ENCODE measurements around the gene SRF. TPM values are rescaled to one million over a fixed set of nuclear protein-coding genes. Genes with fewer than 3 reads are reported as not detected.
"Not testable (repeated sequence)": the region's sequence is repeated elsewhere in the genome, so short reads cannot be mapped to it uniquely, and the experiment has no call there.

The SRF gene
- total and polyA plus RNA-seq, 2 donors (not counting 1 experiment from before 2014, with no cell fraction given) = 21.7 to 22.7 TPM

GRCh38 chr6:43130429-43130828 is 40.6 kb upstream of the SRF start:
- no peaks in the 10 kb centered on the region for H3K9me3 Mint-ChIP-seq (ENCODE audit: insufficient read depth)
- Histone ChIP-seq H3K79me2 (ENCODE audit: control insufficient read depth, insufficient read depth, low read length) (no peaks in the 10 kb centered on the region), H3K9me3 (ENCODE audit: control extremely low read depth in 1 of 3, control insufficient read depth in 2 of 3, insufficient read depth in 1 of 3, low read length in 2 of 3) (no peaks in the 10 kb centered on the region), H2AFZ (ENCODE audit: insufficient read depth, low read depth, low read length, poor library complexity, severe bottlenecking) (no peak overlapping the region), H3K36me3 (replicated peaks in 1 of 2; ENCODE audit: control extremely low read depth in 1 of 2, control insufficient read depth in 1 of 2, extremely low read depth in 1 of 2, insufficient read depth in 2 of 2, low read length in 1 of 2) (no peaks in the 10 kb centered on the region), H3K4me2 (replicated peaks; ENCODE audit: low read depth, low read length, poor library complexity, severe bottlenecking) (no peak overlapping the region), H3K27me3 (replicated peaks in 1 of 4; ENCODE audit: control extremely low read depth in 1 of 4, control insufficient read depth in 3 of 4, insufficient read depth in 4 of 4, low read length in 3 of 4) (no peaks in the 10 kb centered on the region), H3K4me3 (ENCODE audit: control extremely low read depth in 1 of 5, extremely low read depth in 1 of 5, insufficient read depth in 1 of 5, low read depth in 2 of 5, low read length in 4 of 5) (no peak overlapping the region), H3K9ac (ENCODE audit: low read length) (no peak overlapping the region), H4K20me1 (ENCODE audit: control insufficient read depth, insufficient read depth, low read length, poor library complexity, severe bottlenecking) (no peaks in the 10 kb centered on the region), H3K27ac (ENCODE audit: low read length in 2 of 2) (no peak overlapping the region), H3K4me1 (ENCODE audit: control insufficient read depth in 2 of 2, insufficient read depth in 2 of 2, low read length in 2 of 2) (no peaks in the 10 kb centered on the region)
- H3K4me1 Mint-ChIP-seq = no peaks in the 10 kb centered on the region
- no peak overlapping the region for H3K4me3 Mint-ChIP-seq
- no peak for DNase-seq
- no peak for ATAC-seq (ENCODE audit: low read depth)
- H3K27ac Mint-ChIP-seq = no peak overlapping the region
- intact Hi-C loops (cut with micrococcal nuclease) = no loop called here
- H3K27me3 Mint-ChIP-seq = peaks cover 6% of the 10 kb centered on the region
- ChIA-PET CTCF (interaction anchor here (1.3 kb wide), 1 partner anchor 230 kb away, joined by 4 read pairs; no protein-coding TSS in a partner anchor), POLR2A (no interaction called here)
- WGBS (ENCODE audit: insufficient coverage) = 93% methylated on average over 3 of the region's 7 CpGs
- TF ChIP-seq CTCF (IDR thresholded peaks at IDR 0.05) = no peak
- no peak for TF ChIP-seq EZH2 (IDR thresholded peaks at IDR 0.05; ENCODE audit: borderline replicate concordance, insufficient read depth, low read depth, low read length, poor library complexity, severe bottlenecking)

- H4K20me1 ChIP-seq (ENCODE audit: control insufficient read depth, insufficient read depth, low read length, poor library complexity, severe bottlenecking); H3K4me3 ChIP-seq (ENCODE audit: control extremely low read depth in 1 of 5, extremely low read depth in 1 of 5, insufficient read depth in 1 of 5, low read depth in 2 of 5, low read length in 4 of 5); intact Hi-C loops (cut with micrococcal nuclease); H3K4me1 ChIP-seq (ENCODE audit: control insufficient read depth in 2 of 2, insufficient read depth in 2 of 2, low read length in 2 of 2); H3K79me2 ChIP-seq (ENCODE audit: control insufficient read depth, insufficient read depth, low read length); H3K4me3 Mint-ChIP-seq; H3K9me3 Mint-ChIP-seq (ENCODE audit: insufficient read depth); H3K4me1 Mint-ChIP-seq; H3K27ac ChIP-seq (ENCODE audit: low read length in 2 of 2); H3K27ac Mint-ChIP-seq; H3K36me3 ChIP-seq (replicated peaks in 1 of 2; ENCODE audit: control extremely low read depth in 1 of 2, control insufficient read depth in 1 of 2, extremely low read depth in 1 of 2, insufficient read depth in 2 of 2, low read length in 1 of 2); H3K27me3 ChIP-seq (replicated peaks in 1 of 4; ENCODE audit: control extremely low read depth in 1 of 4, control insufficient read depth in 3 of 4, insufficient read depth in 4 of 4, low read length in 3 of 4); POLR2A ChIA-PET; CTCF ChIA-PET; H3K9me3 ChIP-seq (ENCODE audit: control extremely low read depth in 1 of 3, control insufficient read depth in 2 of 3, insufficient read depth in 1 of 3, low read length in 2 of 3); H3K27me3 Mint-ChIP-seq; ATAC-seq (ENCODE audit: low read depth); DNase-seq; H3K9ac ChIP-seq (ENCODE audit: low read length); H3K4me2 ChIP-seq (replicated peaks; ENCODE audit: low read depth, low read length, poor library complexity, severe bottlenecking); H2AFZ ChIP-seq (ENCODE audit: insufficient read depth, low read depth, low read length, poor library complexity, severe bottlenecking): not testable (repeated sequence)
- WGBS (ENCODE audit: insufficient coverage) = 93% methylated on average over 4 of the region's 5 CpGs
These were observed 39.7 kb upstream of the SRF start for GRCh38 chr6:43131379-43131778.

Data from B cell (primary cell).